ENCODE results near the gene PPWD1. TPM values are rescaled to one million over a fixed set of nuclear protein-coding genes. Genes with fewer than 3 reads are reported as not detected.

Gene PPWD1
- total and polyA plus RNA-seq, 5 donors from 2014 or later, result 31.7 to 93.8 (median 38.0) TPM

DNA sequence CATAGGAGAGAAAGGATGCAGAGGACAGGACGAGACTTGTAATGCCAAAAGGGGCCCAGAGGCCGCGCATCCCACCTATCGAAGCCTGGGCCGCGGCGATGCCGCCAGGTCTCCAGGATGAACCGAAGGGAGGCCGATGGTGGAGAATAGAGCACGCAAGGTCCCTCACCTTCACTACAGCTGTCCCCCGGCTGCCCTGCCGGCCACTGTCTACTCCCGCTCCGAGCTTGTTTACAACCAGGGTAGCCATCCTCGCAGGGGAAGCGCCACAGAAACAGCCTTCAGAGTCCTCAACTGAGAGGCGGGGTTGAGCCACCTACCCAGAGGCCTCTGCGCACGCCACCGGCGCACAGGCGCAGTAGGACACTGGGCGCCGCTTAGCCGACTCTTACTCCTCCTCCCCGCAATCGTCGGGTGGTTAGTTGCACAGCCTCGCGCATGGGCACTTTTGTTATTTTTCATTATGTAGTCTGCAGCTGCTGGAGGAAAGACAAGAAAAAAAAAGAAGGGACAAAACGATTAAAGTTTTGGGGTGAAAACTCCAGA lies 61.0 kb downstream of the PPWD1 start, which contains the start of gene TRIM23:
Gene TRIM23 (minus strand): TSS at position 309 of the 546 bp plus-strand sequence. CDS start 59 bp downstream, at position 250.
- ATAC-seq (ENCODE audit: low read depth in 2 of 2) (peak; percentile 94 to 95), DNase-seq (peak; percentile 88 to 96 (median 95))
- H3K4me3 ChIP-seq (ENCODE audit: low read depth, low read length), result peak within 1 kb of the TSS; percentile 99
- Mint-ChIP-seq H3K27me3 (peaks cover 15% of the 10 kb centered on the region), H3K9me3 (peaks cover 0 to 3% (median 0%) of the 10 kb centered on the region in 7 donors), H3K4me3 (peak within 1 kb of the TSS; percentile 96 to 100 (median 99)), H3K36me3 (peaks cover 3% of the 10 kb centered on the region), H3K27ac (peak within 1 kb of the TSS; percentile 97 to 100 (median 98)), H3K4me1 (peaks cover 35 to 58% (median 47%) of the 10 kb centered on the region in 4 donors)
- no peaks in the 10 kb centered on the region for H3K27me3 ChIP-seq (ENCODE audit: control insufficient read depth, insufficient read depth, low read length)
- peaks cover 38% of the 10 kb centered on the region for H3K4me1 ChIP-seq (ENCODE audit: control insufficient read depth, insufficient read depth, low read length, poor library complexity, severe bottlenecking)
- peak within 1 kb of the TSS; percentile 93 for H3K27ac ChIP-seq (ENCODE audit: insufficient read depth, low read length, poor library complexity, severe bottlenecking)
- H3K9me3 ChIP-seq (ENCODE audit: control insufficient read depth in 2 of 2, low read length in 2 of 2), result no peaks in the 10 kb centered on the region
- peaks cover 2% of the 10 kb centered on the region for H3K36me3 ChIP-seq (ENCODE audit: control insufficient read depth, insufficient read depth, low read length)

DNA sequence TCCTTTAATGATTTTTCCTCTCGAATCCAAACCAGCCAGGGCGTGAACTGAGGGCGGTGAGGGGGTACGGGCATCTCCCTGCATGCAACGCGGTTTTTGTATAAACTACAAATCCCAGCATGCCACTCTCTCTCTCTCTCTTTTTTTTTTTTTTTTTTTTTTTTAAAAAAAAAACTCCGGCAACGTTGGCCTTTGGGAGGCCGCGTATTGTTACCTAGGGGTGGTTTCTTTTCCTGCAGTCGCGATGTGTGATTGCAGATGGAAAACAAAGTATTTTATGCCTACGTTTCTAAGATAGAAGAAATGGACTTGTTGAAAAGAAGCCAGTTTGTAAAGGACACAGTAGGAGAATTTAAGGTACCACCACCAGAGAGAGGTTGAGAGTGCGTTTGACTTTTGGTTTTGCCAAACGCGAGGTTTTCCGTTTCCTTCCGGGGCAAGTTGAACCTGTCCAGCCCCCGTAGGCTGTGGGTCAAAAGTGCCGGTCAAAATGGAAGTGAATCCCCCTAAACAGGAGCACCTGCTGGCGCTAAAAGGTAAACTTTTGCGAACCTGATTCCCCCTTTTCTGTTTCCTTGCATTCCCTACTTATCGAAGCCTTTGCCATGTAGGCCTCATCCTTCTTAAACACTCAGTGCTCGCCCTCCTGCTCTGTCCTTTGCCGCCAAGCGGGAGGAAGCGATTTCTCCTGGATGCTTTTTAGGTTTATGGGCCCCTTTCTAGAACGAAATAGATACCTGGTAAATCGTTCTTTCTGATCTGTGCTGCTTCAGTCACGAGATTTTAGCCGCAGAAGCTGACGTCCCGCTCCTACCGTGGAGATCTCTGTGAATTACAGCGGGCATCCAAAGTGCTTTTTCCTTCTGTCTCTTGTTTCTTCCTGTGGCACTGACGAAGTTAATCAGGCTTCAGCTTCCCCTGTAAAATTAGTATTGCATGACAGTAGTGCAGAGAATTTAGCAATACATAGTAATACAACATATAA lies 61.8 kb downstream of the PPWD1 start, which contains the start of the genes SHLD3 and TRAPPC13:
Gene SHLD3 (plus strand): TSS at position 457 of the 985 bp plus-strand sequence. CDS start 4,561 bp downstream, outside the sequence.
Gene TRAPPC13 (plus strand): TSS at position 457 of the 985 bp plus-strand sequence. CDS start 34 bp downstream, at position 491.
- peaks cover 15% of the 10 kb centered on the region for H3K27me3 Mint-ChIP-seq
- peaks cover 9% of the 10 kb centered on the region for H3K36me3 ChIP-seq (ENCODE audit: control insufficient read depth, insufficient read depth, low read length)
- H3K4me3 Mint-ChIP-seq, result peak within 1 kb of the TSS; percentile 96 to 100 (median 99)
- peaks cover 0 to 3% (median 0%) of the 10 kb centered on the region in 7 donors for H3K9me3 Mint-ChIP-seq
- peaks cover 36% of the 10 kb centered on the region for H3K4me1 ChIP-seq (ENCODE audit: control insufficient read depth, insufficient read depth, low read length, poor library complexity, severe bottlenecking)
- H3K9me3 ChIP-seq (ENCODE audit: control insufficient read depth in 2 of 2, low read length in 2 of 2), result no peaks in the 10 kb centered on the region
- DNase-seq (peak; percentile 83 to 94 (median 93)), ATAC-seq (ENCODE audit: low read depth in 2 of 2) (peak; percentile 77 to 79)
- H3K27ac Mint-ChIP-seq, result peak within 1 kb of the TSS; percentile 97 to 100 (median 98)
- peaks cover 37 to 60% (median 49%) of the 10 kb centered on the region in 4 donors for H3K4me1 Mint-ChIP-seq
- H3K4me3 ChIP-seq (ENCODE audit: low read depth, low read length), result peak within 1 kb of the TSS; percentile 99
- H3K27me3 ChIP-seq (ENCODE audit: control insufficient read depth, insufficient read depth, low read length), result no peaks in the 10 kb centered on the region
- peaks cover 7% of the 10 kb centered on the region for H3K36me3 Mint-ChIP-seq
- peak within 1 kb of the TSS; percentile 93 for H3K27ac ChIP-seq (ENCODE audit: insufficient read depth, low read length, poor library complexity, severe bottlenecking)

DNA sequence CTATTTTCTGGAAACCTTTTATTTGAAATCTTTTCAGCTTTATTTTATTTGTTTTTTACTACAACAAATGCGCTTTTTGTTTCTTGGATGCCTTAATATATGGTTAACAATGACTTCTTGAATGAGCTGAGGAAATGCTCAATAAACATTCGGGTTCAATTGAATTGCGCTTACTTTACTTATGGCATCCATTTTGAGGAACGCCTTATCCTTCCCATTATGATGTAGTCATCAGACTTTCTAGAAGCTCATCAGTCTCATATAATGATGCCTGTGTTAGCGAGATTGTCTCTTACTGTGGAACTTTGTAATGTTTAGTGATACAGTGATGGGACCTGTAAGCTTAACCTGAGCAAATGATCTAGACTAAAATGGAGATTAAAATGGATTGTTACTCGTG lies 62.6 kb downstream of the PPWD1 start:
- Histone ChIP-seq H3K27me3 (ENCODE audit: control insufficient read depth, insufficient read depth, low read length) (no peaks in the 10 kb centered on the region), H3K4me1 (ENCODE audit: control insufficient read depth, insufficient read depth, low read length, poor library complexity, severe bottlenecking) (peaks cover 36% of the 10 kb centered on the region), H3K4me3 (ENCODE audit: low read depth, low read length) (peak overlapping the region; percentile 99), H3K9me3 (ENCODE audit: control insufficient read depth in 2 of 2, low read length in 2 of 2) (no peaks in the 10 kb centered on the region), H3K27ac (ENCODE audit: insufficient read depth, low read length, poor library complexity, severe bottlenecking) (peak overlapping the region; percentile 93), H3K36me3 (ENCODE audit: control insufficient read depth, insufficient read depth, low read length) (peaks cover 13% of the 10 kb centered on the region)
- no peak for ATAC-seq (ENCODE audit: low read depth in 2 of 2)
- peaks cover 0 to 3% (median 0%) of the 10 kb centered on the region in 7 donors for H3K9me3 Mint-ChIP-seq
- H3K27ac Mint-ChIP-seq, result peak overlapping the region; percentile 74 to 100 (median 97)
- no peak for DNase-seq
- peak overlapping the region; percentile 76 to 100 (median 99) for H3K4me3 Mint-ChIP-seq
- peaks cover 35 to 57% (median 47%) of the 10 kb centered on the region in 4 donors for H3K4me1 Mint-ChIP-seq
- peaks cover 15% of the 10 kb centered on the region for H3K27me3 Mint-ChIP-seq
- peaks cover 8% of the 10 kb centered on the region for H3K36me3 Mint-ChIP-seq

- H3K36me3 Mint-ChIP-seq, result peaks cover 11% of the 10 kb centered on the region
- no peak overlapping the region for H3K27ac Mint-ChIP-seq
- no peaks in the 10 kb centered on the region for H3K27me3 Mint-ChIP-seq
Observed at GRCh38 chr5:65630981-65631380, 67.9 kb downstream of the PPWD1 start.

More at GRCh38 chr5:65630981-65631380, 67.9 kb downstream of the PPWD1 start:
- Mint-ChIP-seq H3K4me1 (peaks cover 13 to 34% (median 25%) of the 10 kb centered on the region in 4 donors), H3K9me3 (no peaks in the 10 kb centered on the region), H3K4me3 (no peak overlapping the region)
- ATAC-seq (ENCODE audit: low read depth in 2 of 2), result no peak
- H3K4me3 ChIP-seq (ENCODE audit: low read depth, low read length), result no peak overlapping the region
- no peak for DNase-seq
- H3K27ac ChIP-seq (ENCODE audit: insufficient read depth, low read length, poor library complexity, severe bottlenecking), result no peak overlapping the region
- H3K36me3 ChIP-seq (ENCODE audit: control insufficient read depth, insufficient read depth, low read length), result peaks cover 15% of the 10 kb centered on the region
- peaks cover 2% of the 10 kb centered on the region for H3K4me1 ChIP-seq (ENCODE audit: control insufficient read depth, insufficient read depth, low read length, poor library complexity, severe bottlenecking)
- H3K9me3 ChIP-seq (ENCODE audit: control insufficient read depth in 2 of 2, low read length in 2 of 2), result no peaks in the 10 kb centered on the region
- no peaks in the 10 kb centered on the region for H3K27me3 ChIP-seq (ENCODE audit: control insufficient read depth, insufficient read depth, low read length)

Other genes with a start within 250 kb of the PPWD1 start
- 1.5 TPM for gene ADAMTS6, start 81.4 kb upstream of the PPWD1 start, total RNA-seq
- under 1 TPM in 3 of 4 donors, not detected in 1; 0.03 to 0.18 (median 0.09) TPM for gene ADAMTS6, start 81.4 kb upstream of the PPWD1 start, polyA plus RNA-seq
- 47.9 TPM for gene CENPK, start 128 bp upstream of the PPWD1 start, total RNA-seq
- 10 to 100 TPM; 20.8 to 44.0 (median 39.1) TPM for gene CENPK, start 128 bp upstream of the PPWD1 start, polyA plus RNA-seq
- 20.6 TPM for gene TRIM23, start 61.0 kb downstream of the PPWD1 start, total RNA-seq
- gene TRIM23, start 61.0 kb downstream of the PPWD1 start, polyA plus RNA-seq, result 10 to 100 TPM; 10.3 to 18.7 (median 11.5) TPM
- gene SHLD3, start 61.7 kb downstream of the PPWD1 start, total RNA-seq, result 11.1 TPM
- 1 to 10 TPM; 5.8 to 6.3 (median 6.2) TPM for gene SHLD3, start 61.7 kb downstream of the PPWD1 start, polyA plus RNA-seq
- 17.7 TPM for gene TRAPPC13, start 61.7 kb downstream of the PPWD1 start, total RNA-seq
- 10 to 100 TPM; 15.5 to 20.5 (median 19.9) TPM for gene TRAPPC13, start 61.7 kb downstream of the PPWD1 start, polyA plus RNA-seq
- 84.3 TPM for gene SGTB, start 158.8 kb downstream of the PPWD1 start, total RNA-seq
- gene SGTB, start 158.8 kb downstream of the PPWD1 start, polyA plus RNA-seq, result 10 to 100 TPM; 17.5 to 25.3 (median 21.5) TPM
- 1.4 TPM for gene NLN, start 158.9 kb downstream of the PPWD1 start, total RNA-seq
- 1 to 10 TPM in 3 of 4 donors, under 1 TPM in 1; 0.65 to 2.0 (median 1.7) TPM for gene NLN, start 158.9 kb downstream of the PPWD1 start, polyA plus RNA-seq

Measured in CD4-positive, CD25-positive, alpha-beta regulatory T cell (primary cell).